Breast epithelium (tissue), 3 donors: ENCODE results near the gene SERINC4.

ENCODE experiments used
- POLR2AphosphoS5 ChIP-seq, 3 donors: sonication (generic); formaldehyde crosslinking; IDR thresholded peaks; one replicate each; pipeline ENCODE4 v1.6.1; 2017; ENCODE audit warnings: antibody characterized with exemption in 3 of 3
- TF ChIP-seq, protein P1 (sequence below), 3 donors: fragments of 450-650 bp; IDR thresholded peaks; one replicate each; pipeline ENCODE4 v1.5.1; 2016 to 2017; ENCODE audit warnings: antibody characterized with exemption in 3 of 3, mild to moderate bottlenecking in 3 of 3, moderate library complexity in 3 of 3

DNA sequence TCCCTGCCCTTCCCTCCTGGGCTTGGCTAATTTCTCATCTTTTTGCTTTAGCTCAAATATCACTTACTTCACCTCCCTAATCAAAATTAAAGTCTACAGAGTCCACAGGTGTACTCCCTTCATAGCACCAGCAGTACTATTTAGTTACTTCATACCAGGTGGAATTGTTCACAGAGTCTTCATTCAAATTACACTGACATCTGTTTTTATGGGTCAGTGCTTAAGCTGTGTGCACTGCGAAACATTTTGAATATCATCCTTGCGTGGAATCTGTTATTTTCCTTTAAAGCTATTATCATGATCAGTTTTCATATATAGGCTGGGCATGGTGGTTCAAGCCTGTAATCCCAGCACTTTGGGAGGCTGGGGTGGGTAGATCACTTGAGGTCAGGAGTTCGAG, 10.6 kb downstream of the SERINC4 start:
- TF ChIP-seq POLR2AphosphoS5 (IDR thresholded peaks at IDR 0.05), result no peak
- TF ChIP-seq, protein P1, sequence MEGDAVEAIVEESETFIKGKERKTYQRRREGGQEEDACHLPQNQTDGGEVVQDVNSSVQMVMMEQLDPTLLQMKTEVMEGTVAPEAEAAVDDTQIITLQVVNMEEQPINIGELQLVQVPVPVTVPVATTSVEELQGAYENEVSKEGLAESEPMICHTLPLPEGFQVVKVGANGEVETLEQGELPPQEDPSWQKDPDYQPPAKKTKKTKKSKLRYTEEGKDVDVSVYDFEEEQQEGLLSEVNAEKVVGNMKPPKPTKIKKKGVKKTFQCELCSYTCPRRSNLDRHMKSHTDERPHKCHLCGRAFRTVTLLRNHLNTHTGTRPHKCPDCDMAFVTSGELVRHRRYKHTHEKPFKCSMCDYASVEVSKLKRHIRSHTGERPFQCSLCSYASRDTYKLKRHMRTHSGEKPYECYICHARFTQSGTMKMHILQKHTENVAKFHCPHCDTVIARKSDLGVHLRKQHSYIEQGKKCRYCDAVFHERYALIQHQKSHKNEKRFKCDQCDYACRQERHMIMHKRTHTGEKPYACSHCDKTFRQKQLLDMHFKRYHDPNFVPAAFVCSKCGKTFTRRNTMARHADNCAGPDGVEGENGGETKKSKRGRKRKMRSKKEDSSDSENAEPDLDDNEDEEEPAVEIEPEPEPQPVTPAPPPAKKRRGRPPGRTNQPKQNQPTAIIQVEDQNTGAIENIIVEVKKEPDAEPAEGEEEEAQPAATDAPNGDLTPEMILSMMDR (IDR thresholded peaks at IDR 0.05), result no peak
